ENCODE results near the gene ZFYVE28. TPM values are rescaled to one million over a fixed set of nuclear protein-coding genes. Genes with fewer than 3 reads are reported as not detected.

Gene ZFYVE28
- total RNA-seq, 4 donors from 2014 or later, result 44.8 to 110 (median 69.6) TPM

DNA sequence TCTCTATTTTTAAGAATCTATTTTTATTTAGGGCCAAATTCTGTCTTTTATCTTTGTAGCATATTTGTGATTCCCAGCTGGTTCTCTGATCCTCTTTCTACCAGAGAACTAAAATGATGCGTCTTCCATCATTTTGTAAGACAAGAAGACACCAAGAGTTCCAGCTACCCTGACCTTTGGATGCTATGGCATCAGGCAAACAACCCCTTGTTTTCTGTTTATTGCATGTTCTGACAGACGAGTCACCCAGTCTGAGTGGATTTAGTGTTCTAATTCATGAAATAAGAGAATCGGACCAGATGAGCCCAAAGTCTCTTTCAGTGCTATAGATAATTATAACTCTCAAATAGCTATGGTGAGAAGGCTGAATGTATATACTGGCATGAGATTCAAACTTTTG, 69.7 kb downstream of the ZFYVE28 start:
- intact Hi-C loops (cut with DNase I; ENCODE audit: low total_unique reads), result no loop called here
- H3K27me3 ChIP-seq, result no peaks in the 10 kb centered on the region
- in situ Hi-C loops (cut with MboI; ENCODE audit: low pct_ligation_motif_present in 1 of 4, low pct_unique_long_range_greater_than_20kb in 1 of 4, low sequenced_read_pairs in 3 of 4), result no loop called here

DNA sequence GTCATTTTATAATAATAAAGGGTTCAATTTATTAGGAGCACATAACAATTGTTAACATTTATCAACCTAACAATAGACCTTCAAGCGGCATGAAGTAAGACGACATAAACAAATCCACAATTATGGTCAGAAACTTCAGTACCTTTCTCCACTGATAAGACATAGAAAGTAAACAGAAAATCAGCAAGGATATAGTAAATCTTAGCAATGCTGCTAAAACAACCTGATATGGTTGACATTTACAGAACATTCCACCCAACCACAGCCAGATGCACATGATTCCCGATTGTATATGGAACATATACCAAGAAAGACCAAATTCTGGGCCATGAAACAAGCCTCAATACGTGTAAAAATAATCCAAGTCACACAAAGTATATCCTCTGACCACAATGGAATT, 71.3 kb downstream of the ZFYVE28 start:
- Histone ChIP-seq H3K4me3 (no peak overlapping the region), H3K36me3 (no peaks in the 10 kb centered on the region), H3K9me3 (no peaks in the 10 kb centered on the region), H3K27ac (no peak overlapping the region), H3K4me1 (no peaks in the 10 kb centered on the region), H3K27me3 (no peaks in the 10 kb centered on the region)
- 57 to 67% methylated on average over 4 of the region's 4 CpGs for WGBS, 2 donors (ENCODE audit: low coverage in 1 of 2)
- in situ Hi-C loops (cut with MboI; ENCODE audit: low pct_ligation_motif_present in 1 of 4, low pct_unique_long_range_greater_than_20kb in 1 of 4, low sequenced_read_pairs in 3 of 4), result no loop called here
- no peak for TF ChIP-seq POLR2A (IDR thresholded peaks at IDR 0.05)
- no peak for TF ChIP-seq EP300 (IDR thresholded peaks at IDR 0.05; ENCODE audit: low read depth)
- no peak for TF ChIP-seq POLR2AphosphoS5 (IDR thresholded peaks at IDR 0.05)
- TF ChIP-seq, protein P1, sequence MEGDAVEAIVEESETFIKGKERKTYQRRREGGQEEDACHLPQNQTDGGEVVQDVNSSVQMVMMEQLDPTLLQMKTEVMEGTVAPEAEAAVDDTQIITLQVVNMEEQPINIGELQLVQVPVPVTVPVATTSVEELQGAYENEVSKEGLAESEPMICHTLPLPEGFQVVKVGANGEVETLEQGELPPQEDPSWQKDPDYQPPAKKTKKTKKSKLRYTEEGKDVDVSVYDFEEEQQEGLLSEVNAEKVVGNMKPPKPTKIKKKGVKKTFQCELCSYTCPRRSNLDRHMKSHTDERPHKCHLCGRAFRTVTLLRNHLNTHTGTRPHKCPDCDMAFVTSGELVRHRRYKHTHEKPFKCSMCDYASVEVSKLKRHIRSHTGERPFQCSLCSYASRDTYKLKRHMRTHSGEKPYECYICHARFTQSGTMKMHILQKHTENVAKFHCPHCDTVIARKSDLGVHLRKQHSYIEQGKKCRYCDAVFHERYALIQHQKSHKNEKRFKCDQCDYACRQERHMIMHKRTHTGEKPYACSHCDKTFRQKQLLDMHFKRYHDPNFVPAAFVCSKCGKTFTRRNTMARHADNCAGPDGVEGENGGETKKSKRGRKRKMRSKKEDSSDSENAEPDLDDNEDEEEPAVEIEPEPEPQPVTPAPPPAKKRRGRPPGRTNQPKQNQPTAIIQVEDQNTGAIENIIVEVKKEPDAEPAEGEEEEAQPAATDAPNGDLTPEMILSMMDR (IDR thresholded peaks at IDR 0.05), result no peak
- no peak for DNase-seq
- intact Hi-C loops (cut with DNase I; ENCODE audit: low total_unique reads), result no loop called here

More for the DNA sequence above, 69.7 kb downstream of the ZFYVE28 start:
- 68 to 100% methylated on average over 1 to 3 of the region's 3 CpGs for WGBS, 2 donors (ENCODE audit: low coverage in 1 of 2)
- Histone ChIP-seq H3K4me1 (no peaks in the 10 kb centered on the region), H3K36me3 (no peaks in the 10 kb centered on the region), H3K27ac (no peak overlapping the region), H3K9me3 (no peaks in the 10 kb centered on the region), H3K4me3 (no peak overlapping the region)
- no peak for DNase-seq
- TF ChIP-seq POLR2AphosphoS5 (IDR thresholded peaks at IDR 0.05) (no peak), POLR2A (IDR thresholded peaks at IDR 0.05) (no peak), EP300 (IDR thresholded peaks at IDR 0.05; ENCODE audit: low read depth) (no peak)
- TF ChIP-seq, protein P1 (IDR thresholded peaks at IDR 0.05), result no peak

DNA sequence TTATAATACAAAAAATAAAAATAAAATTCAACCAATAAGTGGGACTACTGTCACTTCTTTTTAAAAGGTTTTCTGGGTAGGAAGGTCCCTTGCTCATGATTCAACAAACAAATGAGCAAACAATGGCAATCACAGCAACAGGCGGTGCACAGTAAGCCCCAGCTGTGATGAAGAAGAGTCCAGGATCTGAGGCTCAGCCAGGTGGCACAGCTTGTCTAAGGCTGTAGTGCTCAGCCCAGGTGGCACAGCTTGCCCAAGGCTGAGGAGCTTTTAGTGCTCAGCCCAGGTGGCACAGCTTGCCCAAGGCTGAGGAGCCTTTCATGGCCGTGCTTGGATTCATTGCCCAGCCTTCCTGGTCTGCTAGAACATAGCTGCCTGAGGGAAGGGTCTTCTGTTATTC, 75.0 kb downstream of the ZFYVE28 start:
- H3K4me1 ChIP-seq, result no peaks in the 10 kb centered on the region
- intact Hi-C loops (cut with DNase I; ENCODE audit: low total_unique reads) (no loop called here), in situ Hi-C loops (cut with MboI; ENCODE audit: low pct_ligation_motif_present in 1 of 4, low pct_unique_long_range_greater_than_20kb in 1 of 4, low sequenced_read_pairs in 3 of 4) (no loop called here)
- no peaks in the 10 kb centered on the region for H3K36me3 ChIP-seq
- no peak overlapping the region for H3K27ac ChIP-seq
- no peaks in the 10 kb centered on the region for H3K27me3 ChIP-seq
- no peak overlapping the region for H3K4me3 ChIP-seq
- 95% methylated on average over 2 of the region's 2 CpGs; no CpG with 5 or more reads in 1 of the 2 donors for WGBS, 2 donors (ENCODE audit: low coverage in 1 of 2)
- H3K9me3 ChIP-seq, result no peaks in the 10 kb centered on the region
- no peak for DNase-seq
- TF ChIP-seq POLR2AphosphoS5 (IDR thresholded peaks at IDR 0.05), result no peak
- TF ChIP-seq EP300 (IDR thresholded peaks at IDR 0.05; ENCODE audit: low read depth), result no peak
- TF ChIP-seq, protein P1 (IDR thresholded peaks at IDR 0.05), result no peak
- TF ChIP-seq POLR2A (IDR thresholded peaks at IDR 0.05), result no peak

DNA sequence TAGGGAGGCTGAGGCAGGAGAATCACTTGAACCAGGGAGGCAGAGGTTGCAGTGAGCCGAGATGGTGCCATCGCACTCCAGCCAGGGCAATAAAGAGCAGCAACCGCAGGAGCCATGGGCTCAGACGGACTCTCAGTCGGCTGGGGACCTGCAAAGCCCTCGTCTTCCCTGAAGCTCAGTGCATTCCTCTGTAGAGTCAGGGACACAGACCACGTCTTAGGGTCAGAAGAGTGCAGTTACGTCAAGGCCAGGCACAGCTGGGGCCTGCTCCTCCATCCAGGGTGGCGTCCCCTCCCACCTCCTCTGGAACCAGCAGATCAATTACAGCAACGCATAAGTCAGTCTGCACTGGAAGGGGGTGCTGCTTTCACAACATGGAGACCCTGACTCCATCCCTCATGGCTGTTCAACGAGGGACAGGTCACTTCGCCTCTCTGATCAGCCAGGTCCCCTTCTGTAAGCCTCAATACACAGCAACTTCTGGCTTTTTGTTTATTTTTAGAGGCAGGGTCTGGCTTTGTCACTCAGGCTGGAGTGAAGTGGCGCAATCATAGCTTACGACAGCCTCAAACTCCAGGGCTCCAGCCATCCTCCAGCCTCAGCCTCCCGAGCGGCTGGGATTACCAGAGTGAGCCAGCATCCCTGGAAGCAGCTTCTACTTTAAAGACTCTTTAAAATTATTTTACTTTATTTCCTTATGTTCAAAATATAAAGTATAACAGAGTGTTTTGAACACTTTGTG, 76.4 kb downstream of the ZFYVE28 start:
- 81 to 87% methylated on average over 6 to 16 of the region's 16 CpGs for WGBS, 2 donors (ENCODE audit: low coverage in 1 of 2)
- DNase-seq, result no peak
- TF ChIP-seq POLR2AphosphoS5 (IDR thresholded peaks at IDR 0.05) (no peak), EP300 (IDR thresholded peaks at IDR 0.05; ENCODE audit: low read depth) (no peak), POLR2A (IDR thresholded peaks at IDR 0.05) (no peak)
- TF ChIP-seq, protein P1 (IDR thresholded peaks at IDR 0.05), result no peak
- H3K27me3 ChIP-seq, result no peaks in the 10 kb centered on the region
- no peak overlapping the region for H3K27ac ChIP-seq
- H3K4me3 ChIP-seq, result no peak overlapping the region
- in situ Hi-C loops (cut with MboI; ENCODE audit: low pct_ligation_motif_present in 1 of 4, low pct_unique_long_range_greater_than_20kb in 1 of 4, low sequenced_read_pairs in 3 of 4) (no loop called here), intact Hi-C loops (cut with DNase I; ENCODE audit: low total_unique reads) (no loop called here)
- no peaks in the 10 kb centered on the region for H3K4me1 ChIP-seq
- no peaks in the 10 kb centered on the region for H3K9me3 ChIP-seq
- H3K36me3 ChIP-seq, result no peaks in the 10 kb centered on the region
